T-cell (primary cell): ENCODE results near the gene CASP6. TPM values are rescaled to one million over a fixed set of nuclear protein-coding genes. Genes with fewer than 3 reads are reported as not detected.

Experiments used
- ATAC-seq, 4 experiments: fragments of 200-7000 bp in 3 of 4; fragments of 150-1000 bp in 1 of 4; cut with Tn5 transposase; replicated peaks in 1 of 4; 1 replicate in 3 of 4; 2 replicates in 1 of 4; pipeline ENCODE4 v1.10.0; 2021; ENCODE audit warnings: moderate library complexity in 3 of 4, mild to moderate bottlenecking in 2 of 4, moderate number of reproducible peaks in 1 of 4
- CTCF ChIA-PET, 2 donors: fragments of 300-600 bp; sonication (Branson Sonifier 250); formaldehyde crosslinking; loops; one replicate each; lab custom pipeline; 2022; ENCODE audit warnings: antibody characterized with exemption in 2 of 2; lab: Charles Lee
- POLR2A ChIA-PET, 2 donors: fragments of 300-600 bp; sonication (Branson Sonifier 250); formaldehyde crosslinking; loops; one replicate each; lab custom pipeline; 2022; ENCODE audit warnings: antibody characterized with exemption in 2 of 2; lab: Charles Lee
- DNase-seq, 35 experiments: peaks; one replicate each; pipeline versions ENCODE4 v3.0.0 to v3.0.0-alpha.2; 2013 to 2023
- H3K27ac ChIP-seq: one replicate; pipeline ENCODE4 v1.5.1; 2013; ENCODE audit warnings: low read length
- H3K27me3 ChIP-seq, 2 experiments: replicated peaks in 1 of 2; 1 replicate in 1 of 2; 2 replicates in 1 of 2; pipeline versions ENCODE4 v1.6.1 to v1.7.0; 2013; ENCODE audit warnings: low read length in 1 of 2, mixed read lengths in 1 of 2; ENCODE audit not compliant: control insufficient read depth in 2 of 2, insufficient read depth in 2 of 2; ENCODE audit errors: extremely low read depth in 1 of 2
- H3K36me3 ChIP-seq, 2 donors: 1 replicate in 1 of 2; 2 replicates in 1 of 2; pipeline versions ENCODE4 v1.6.1 to v1.7.0; 2013; ENCODE audit warnings: low read length in 1 of 2; ENCODE audit not compliant: control insufficient read depth in 2 of 2, insufficient read depth in 1 of 2; ENCODE audit errors: extremely low read depth in 1 of 2
- H3K4me1 ChIP-seq, 2 experiments: 1 replicate in 1 of 2; 2 replicates in 1 of 2; pipeline versions ENCODE4 v1.6.1 to v1.7.0; 2013; ENCODE audit warnings: low read length in 2 of 2, mixed read lengths in 1 of 2; ENCODE audit not compliant: insufficient read depth in 2 of 2, control insufficient read depth in 1 of 2; ENCODE audit errors: extremely low read depth in 1 of 2
- H3K4me3 ChIP-seq, 2 donors: 1 replicate in 1 of 2; 2 replicates in 1 of 2; pipeline versions ENCODE4 v1.5.1 to v1.7.0; 2013; ENCODE audit warnings: mild to moderate bottlenecking in 2 of 2, low read length in 1 of 2, moderate library complexity in 1 of 2; ENCODE audit not compliant: control insufficient read depth in 1 of 2; ENCODE audit errors: extremely low read depth in 1 of 2
- H3K9me3 ChIP-seq: 2 replicates; pipeline ENCODE4 v1.7.0; 2013
- H3K27ac Mint-ChIP-seq, 2 donors: one replicate each; pipeline ENCODE4 v1.8.0; 2020 to 2021; ENCODE audit warnings: mild to moderate bottlenecking in 2 of 2, mixed read lengths in 2 of 2
- H3K27me3 Mint-ChIP-seq, 2 donors: one replicate each; pipeline ENCODE4 v1.8.0; 2021 to 2022; ENCODE audit warnings: mixed read lengths in 2 of 2
- H3K36me3 Mint-ChIP-seq: one replicate; pipeline ENCODE4 v1.8.0; 2021; ENCODE audit warnings: mixed read lengths
- H3K4me1 Mint-ChIP-seq, 3 donors: one replicate each; pipeline ENCODE4 v1.8.0; 2020 to 2022; ENCODE audit warnings: mixed read lengths in 3 of 3, mild to moderate bottlenecking in 1 of 3
- H3K4me3 Mint-ChIP-seq, 3 donors: one replicate each; pipeline ENCODE4 v1.8.0; 2020 to 2022; ENCODE audit warnings: mild to moderate bottlenecking in 3 of 3, mixed read lengths in 3 of 3, moderate library complexity in 3 of 3
- H3K9me3 Mint-ChIP-seq, 3 donors: one replicate each; pipeline ENCODE4 v1.8.0; 2020 to 2022; ENCODE audit warnings: mixed read lengths in 3 of 3
- WGBS: methylation state at CpG from one replicate; pipeline ENCODE4 v1.1.5; 2013; ENCODE audit warnings: missing lambda C conversion rate; ENCODE audit not compliant: insufficient coverage; 5-methylcytosine and 5-hydroxymethylcytosine counted together
- total RNA-seq, 35 experiments: library from RNA in 6 of 35; stranded (reverse) in 6 of 35; fragments of 120-200 nt in 1 of 35; gene quantifications; one replicate each; pipeline versions ENCODE4 v1.2.1 to v1.2.4 and lab custom pipeline; 2013 to 2026

The CASP6 gene
- total RNA-seq, 5 donors from 2014 or later (not counting 1 experiment from before 2014, with no cell fraction given) = 16.8 to 23.2 (median 18.3) TPM

DNA sequence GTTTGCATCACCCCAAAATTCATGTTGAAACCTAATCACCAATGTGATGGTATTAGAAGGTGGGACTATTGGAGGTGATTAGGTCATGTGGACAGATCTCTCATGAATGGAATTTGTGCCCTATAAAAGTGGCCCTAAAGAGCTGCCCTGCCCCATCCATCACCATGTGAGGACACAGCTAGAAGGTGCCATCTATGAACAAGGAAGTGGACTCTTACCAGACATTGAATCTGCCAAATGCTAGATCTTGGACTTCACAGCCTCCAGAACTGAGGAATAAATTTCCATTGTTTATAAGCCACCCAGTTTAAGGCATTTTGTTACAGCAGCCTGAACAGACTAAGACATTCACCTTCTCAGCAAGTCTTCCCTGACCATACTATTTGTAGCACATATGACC is 19.1 kb upstream of the CASP6 start:
- H3K27ac Mint-ChIP-seq = no peak overlapping the region
- ATAC-seq (no peak), DNase-seq (no peak)
- Histone ChIP-seq H3K36me3 (peaks cover 0 to 5% of the 10 kb centered on the region in 2 donors), H3K9me3 (no peaks in the 10 kb centered on the region), H3K27ac (no peak overlapping the region), H3K4me3 (no peak overlapping the region), H3K27me3 (no peaks in the 10 kb centered on the region), H3K4me1 (no peaks in the 10 kb centered on the region)
- CTCF ChIA-PET = no interaction called here
- POLR2A ChIA-PET = no interaction called here
- H3K36me3 Mint-ChIP-seq = peaks cover 20% of the 10 kb centered on the region
- no peaks in the 10 kb centered on the region for H3K9me3 Mint-ChIP-seq
- H3K27me3 Mint-ChIP-seq = no peaks in the 10 kb centered on the region
- H3K4me1 Mint-ChIP-seq = peaks cover 7 to 36% (median 16%) of the 10 kb centered on the region in 3 donors
- no peak overlapping the region for H3K4me3 Mint-ChIP-seq

DNA sequence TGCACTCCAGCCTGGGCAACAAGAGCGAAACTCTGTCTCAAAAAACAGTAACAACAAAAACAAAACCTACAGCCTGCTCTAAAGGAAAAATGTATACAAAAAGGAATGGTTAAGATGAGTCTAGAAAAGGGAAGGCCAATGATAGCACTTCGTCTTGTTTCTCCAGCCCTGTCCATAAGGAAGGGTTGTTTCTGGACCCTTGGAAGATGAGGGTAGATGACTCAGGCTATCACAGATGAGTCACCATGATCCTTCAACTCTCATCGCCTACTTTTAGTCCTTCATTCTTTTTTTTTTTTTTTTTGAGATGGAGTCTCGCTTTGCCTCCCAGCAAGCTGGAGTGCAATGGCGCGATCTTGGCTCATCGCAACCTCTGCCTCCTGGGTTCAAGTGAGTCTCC is 17.8 kb upstream of the CASP6 start:
- Mint-ChIP-seq H3K27ac (no peak overlapping the region), H3K9me3 (no peaks in the 10 kb centered on the region), H3K4me3 (no peak overlapping the region), H3K27me3 (no peaks in the 10 kb centered on the region), H3K36me3 (peaks cover 26% of the 10 kb centered on the region), H3K4me1 (peaks cover 7 to 28% (median 13%) of the 10 kb centered on the region in 3 donors)
- no peak for DNase-seq
- Histone ChIP-seq H3K4me1 (no peaks in the 10 kb centered on the region), H3K9me3 (no peaks in the 10 kb centered on the region), H3K36me3 (peaks cover 8 to 14% of the 10 kb centered on the region in 2 donors), H3K27ac (no peak overlapping the region), H3K27me3 (no peaks in the 10 kb centered on the region), H3K4me3 (no peak overlapping the region)
- WGBS = 94% methylated on average over 4 of the region's 7 CpGs
- no peak for ATAC-seq
- CTCF ChIA-PET = interaction anchor here in 1 of 2 donors (0.7 kb wide), 1 partner anchor 64 kb away, joined by 11 read pairs; no protein-coding TSS in a partner anchor
- POLR2A ChIA-PET = interaction anchor here (0.6 to 0.7 kb wide), 2 partner anchors 45 to 79 kb away, joined by 4 to 5 read pairs; no protein-coding TSS in a partner anchor

GRCh38 chr4:109719604-109720003 is 16.4 kb upstream of the CASP6 start:
- peaks cover 8 to 12% of the 10 kb centered on the region in 2 donors for H3K36me3 ChIP-seq
- Mint-ChIP-seq H3K4me1 (peaks cover 7 to 23% (median 10%) of the 10 kb centered on the region in 3 donors), H3K9me3 (no peaks in the 10 kb centered on the region), H3K27me3 (no peaks in the 10 kb centered on the region), H3K27ac (no peak overlapping the region), H3K36me3 (peaks cover 25% of the 10 kb centered on the region), H3K4me3 (no peak overlapping the region)
- no peak overlapping the region for H3K4me3 ChIP-seq
- H3K9me3 ChIP-seq = no peaks in the 10 kb centered on the region
- no CpG with 5 or more reads among the region's 4 CpGs for WGBS
- POLR2A ChIA-PET = no interaction called here
- no peak overlapping the region for H3K27ac ChIP-seq
- DNase-seq (no peak), ATAC-seq (no peak)
- H3K4me1 ChIP-seq = no peaks in the 10 kb centered on the region
- CTCF ChIA-PET = interaction anchor here in 1 of 2 donors (0.7 kb wide), 1 partner anchor 804 kb away, joined by 3 read pairs; no protein-coding TSS in a partner anchor
- no peaks in the 10 kb centered on the region for H3K27me3 ChIP-seq

DNA sequence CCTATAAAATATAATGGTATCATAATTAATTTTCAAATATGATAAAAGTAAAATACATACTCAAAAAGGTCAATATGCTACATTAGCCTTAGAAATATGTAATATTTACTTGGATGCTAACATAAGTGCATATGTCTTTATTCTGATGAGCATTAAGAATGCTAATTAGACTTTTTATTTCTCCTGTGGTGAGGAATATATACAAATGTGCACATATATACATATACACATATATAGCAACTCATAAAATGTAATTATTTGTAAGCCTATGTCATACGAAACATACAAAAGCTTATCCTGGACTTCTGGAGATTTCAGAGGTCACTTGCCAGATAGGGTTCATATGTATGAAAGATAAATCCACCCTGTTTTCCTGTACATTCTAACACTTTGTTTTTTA is 15.5 kb upstream of the CASP6 start:
- Histone ChIP-seq H3K4me3 (no peak overlapping the region), H3K27me3 (no peaks in the 10 kb centered on the region), H3K36me3 (peaks cover 8 to 17% of the 10 kb centered on the region in 2 donors), H3K9me3 (no peaks in the 10 kb centered on the region), H3K4me1 (no peaks in the 10 kb centered on the region), H3K27ac (no peak overlapping the region)
- POLR2A ChIA-PET = no interaction called here
- H3K9me3 Mint-ChIP-seq = no peaks in the 10 kb centered on the region
- ATAC-seq (no peak), DNase-seq (no peak)
- H3K36me3 Mint-ChIP-seq = peaks cover 25% of the 10 kb centered on the region
- no CpG with 5 or more reads among the region's 1 CpG for WGBS
- H3K4me1 Mint-ChIP-seq = peaks cover 7 to 16% (median 7%) of the 10 kb centered on the region in 3 donors
- CTCF ChIA-PET = no interaction called here
- H3K27me3 Mint-ChIP-seq = no peaks in the 10 kb centered on the region
- no peak overlapping the region for H3K27ac Mint-ChIP-seq
- no peak overlapping the region for H3K4me3 Mint-ChIP-seq

DNA sequence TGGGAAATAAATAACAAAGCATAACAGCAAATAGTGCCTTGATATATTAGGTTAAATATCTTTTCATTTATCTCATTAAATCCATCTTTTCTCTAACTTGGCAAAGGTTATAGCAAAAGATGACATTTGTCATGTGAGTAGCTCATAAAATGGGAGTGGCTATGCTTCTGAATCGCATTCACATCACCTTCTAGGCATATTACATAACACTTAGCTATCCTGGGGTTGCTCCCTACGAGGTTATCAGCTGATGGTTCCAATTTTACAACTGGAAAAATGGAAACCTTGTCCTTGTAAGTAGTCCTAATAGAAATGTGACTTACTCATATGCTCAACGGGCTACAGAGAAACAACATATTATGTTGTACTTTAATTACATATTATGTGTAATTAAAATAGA is 10.3 kb upstream of the CASP6 start:
- H3K4me3 ChIP-seq = no peak overlapping the region
- H3K27me3 ChIP-seq = no peaks in the 10 kb centered on the region
- H3K9me3 ChIP-seq = no peaks in the 10 kb centered on the region
- ChIA-PET CTCF (no interaction called here), POLR2A (interaction anchor here in 1 of 2 donors (0.6 kb wide), 1 partner anchor 57 kb away, joined by 7 read pairs; no protein-coding TSS in a partner anchor)
- peaks cover 8 to 17% of the 10 kb centered on the region in 2 donors for H3K36me3 ChIP-seq
- Mint-ChIP-seq H3K36me3 (peaks cover 31% of the 10 kb centered on the region), H3K4me1 (no peaks in the 10 kb centered on the region), H3K4me3 (no peak overlapping the region), H3K27ac (no peak overlapping the region), H3K9me3 (no peaks in the 10 kb centered on the region), H3K27me3 (no peaks in the 10 kb centered on the region)
- H3K4me1 ChIP-seq = no peaks in the 10 kb centered on the region
- DNase-seq (no peak), ATAC-seq (no peak)
- WGBS = no CpG with 5 or more reads among the region's 3 CpGs
- no peak overlapping the region for H3K27ac ChIP-seq

- Histone ChIP-seq H3K9me3 (no peaks in the 10 kb centered on the region), H3K4me1 (no peaks in the 10 kb centered on the region), H3K4me3 (no peak overlapping the region), H3K27me3 (no peaks in the 10 kb centered on the region), H3K36me3 (peaks cover 0 to 4% of the 10 kb centered on the region in 2 donors), H3K27ac (no peak overlapping the region)
- 100% methylated on average over 1 of the region's 1 CpG for whole genome bisulfite sequencing
- ATAC-seq (no peak), DNase-seq (no peak)
- no peaks in the 10 kb centered on the region for H3K9me3 Mint-ChIP-seq
- no peaks in the 10 kb centered on the region for H3K27me3 Mint-ChIP-seq
- ChIA-PET POLR2A (no interaction called here), CTCF (no interaction called here)
- H3K27ac Mint-ChIP-seq = no peak overlapping the region
- peaks cover 3 to 4% (median 3%) of the 10 kb centered on the region in 3 donors for H3K4me1 Mint-ChIP-seq
- peaks cover 11% of the 10 kb centered on the region for H3K36me3 Mint-ChIP-seq
- no peak overlapping the region for H3K4me3 Mint-ChIP-seq
These were observed 5.7 kb upstream of the CASP6 start for GRCh38 chr4:109708990-109709389.
